NCI-H460 (cell line): Measurements from ENCODE around the gene GLI2. TPM values are rescaled to one million over a fixed set of nuclear protein-coding genes. Genes with fewer than 3 reads are reported as not detected.

Experiments
- DNase-seq: peaks from one replicate; pipeline ENCODE4 v3.0.0-alpha.2; 2016; ENCODE audit warnings: low read depth; ENCODE audit errors: extremely low read depth
- total RNA-seq: library from RNA; depleted of rRNA; stranded (reverse); fragments of >200 nt; shearing (Covaris generic); gene quantifications from 2 replicates; pipeline ENCODE4 v1.2.3, GENCODE V29; 2014

The GLI2 gene
- total RNA-seq, 1 experiment from 2014 or later = 1.9 TPM

GRCh38 chr2:120767486-120768005 lies 31.9 kb downstream of the GLI2 start:
- DNase-seq = no peak

- DNase-seq = no peak
Measured at GRCh38 chr2:120768112-120769048, 32.7 kb downstream of the GLI2 start.

GRCh38 chr2:120769076-120769786 lies 33.6 kb downstream of the GLI2 start:
- no peak for DNase-seq

- DNase-seq = no peak
Measured at GRCh38 chr2:120769787-120770120, 34.1 kb downstream of the GLI2 start.

GRCh38 chr2:120770176-120770575 lies 34.5 kb downstream of the GLI2 start:
- no peak for DNase-seq

GRCh38 chr2:120770641-120771040 lies 35.0 kb downstream of the GLI2 start:
- DNase-seq = no peak

GRCh38 chr2:120771111-120771780 lies 35.6 kb downstream of the GLI2 start:
- DNase-seq = no peak

GRCh38 chr2:120771781-120772208 lies 36.1 kb downstream of the GLI2 start:
- DNase-seq = no peak

- DNase-seq = no peak
Measured at GRCh38 chr2:120772261-120772660, 36.6 kb downstream of the GLI2 start.

- no peak for DNase-seq
Measured at GRCh38 chr2:120773186-120773800, 37.6 kb downstream of the GLI2 start.

GRCh38 chr2:120774557-120775160 lies 39.0 kb downstream of the GLI2 start:
- DNase-seq = no peak

GRCh38 chr2:120775194-120775593 lies 39.5 kb downstream of the GLI2 start:
- DNase-seq = no peak

- DNase-seq = no peak
Measured at GRCh38 chr2:120775801-120776589, 40.3 kb downstream of the GLI2 start.

- no peak for DNase-seq
Measured at GRCh38 chr2:120776649-120777048, 41.0 kb downstream of the GLI2 start.

- no peak for DNase-seq
Measured at GRCh38 chr2:120777170-120777751, 41.6 kb downstream of the GLI2 start.

GRCh38 chr2:120777787-120778186 lies 42.1 kb downstream of the GLI2 start:
- no peak for DNase-seq

GRCh38 chr2:120778244-120778643 lies 42.6 kb downstream of the GLI2 start:
- DNase-seq = no peak

GRCh38 chr2:120779781-120780283 lies 44.2 kb downstream of the GLI2 start:
- no peak for DNase-seq

GRCh38 chr2:120780402-120780801 lies 44.7 kb downstream of the GLI2 start:
- no peak for DNase-seq
